Testis (tissue), 3 donors: ENCODE data around the gene OAS1. TPM values are rescaled to one million over a fixed set of nuclear protein-coding genes. Genes with fewer than 3 reads are reported as not detected.

Source experiments
- DNase-seq: peaks from one replicate; pipeline ENCODE4 v3.0.0-alpha.2; 2019
- H3K27ac ChIP-seq, 2 donors: fragments of 200-600 bp; sonication (generic); one replicate each; pipeline ENCODE4 v1.5.1; 2019
- H3K27me3 ChIP-seq: fragments of 200-600 bp; sonication (generic); one replicate; pipeline ENCODE4 v1.5.1; 2019
- H3K36me3 ChIP-seq: fragments of 200-600 bp; sonication (generic); one replicate; pipeline ENCODE4 v1.5.1; 2017; ENCODE audit warnings: low read depth; ENCODE audit errors: missing control alignments
- H3K4me1 ChIP-seq: fragments of 200-600 bp; sonication (generic); one replicate; pipeline ENCODE4 v1.5.1; 2019
- H3K4me3 ChIP-seq, 2 donors: fragments of 200-600 bp; sonication (generic); one replicate each; pipeline ENCODE4 v1.5.1; 2017 to 2019
- H3K9me3 ChIP-seq: fragments of 200-600 bp; sonication (generic); one replicate; pipeline ENCODE4 v1.5.1; 2017
- CTCF ChIP-seq, 3 experiments: fragments of 450-650 bp in 2 of 3; fragments of 200-600 bp in 1 of 3; sonication (generic) in 1 of 3; IDR thresholded peaks; one replicate each; pipeline ENCODE4 v1.5.1; 2016 to 2019; ENCODE audit warnings: antibody characterized with exemption in 3 of 3, mild to moderate bottlenecking in 2 of 3, moderate library complexity in 1 of 3
- POLR2A ChIP-seq: fragments of 450-650 bp; IDR thresholded peaks from one replicate; pipeline ENCODE4 v1.6.1; 2017; ENCODE audit warnings: antibody characterized with exemption, mild to moderate bottlenecking, moderate library complexity
- WGBS, 2 donors: methylation state at CpG; one replicate each; pipeline ENCODE4 v1.1.5; 2018; 5-methylcytosine and 5-hydroxymethylcytosine counted together
- intact Hi-C: fragments of 100-400 bp; cut with DNase I; formaldehyde crosslinking; loops from one replicate; pipeline ENCODE4 v1.15.1; 2023; ENCODE audit warnings: low total_unique reads
- polyA plus RNA-seq: library from polyadenylated mRNA; stranded (reverse); fragments of 350-450 nt; fragmentation: Illumina TruSeq; extraction: RNeasy Lipid Tissue Mini Kit (QIAGEN cat#74804); gene quantifications from one replicate; pipeline ENCODE4 v1.2.3, GENCODE V29; 2014; ENCODE audit warnings: low read depth, low replicate concordance; ENCODE audit not compliant: insufficient read depth
- total RNA-seq, 2 donors: library from RNA; depleted of rRNA; stranded (reverse); fragments of >200 nt; gene quantifications; one replicate each; pipeline ENCODE4 v1.2.3, GENCODE V29; 2016

The OAS1 gene
- total and polyA plus RNA-seq, 3 donors from 2014 or later, result 7.8 to 13.8 (median 13.7) TPM

GRCh38 chr12:112870267-112870980 is 36.3 kb upstream of the OAS1 start:
- Histone ChIP-seq H3K27ac (no peak overlapping the region), H3K36me3 (no peaks in the 10 kb centered on the region), H3K9me3 (no peaks in the 10 kb centered on the region), H3K27me3 (no peaks in the 10 kb centered on the region), H3K4me3 (no peak overlapping the region), H3K4me1 (no peaks in the 10 kb centered on the region)
- no peak for TF ChIP-seq POLR2A
- no peak for TF ChIP-seq CTCF (IDR thresholded peaks at IDR 0.05)
- intact Hi-C loops, result no loop called here
- DNase-seq, result no peak
- 79 to 81% methylated on average over 8 of the region's 8 CpGs for WGBS, 2 donors

DNA sequence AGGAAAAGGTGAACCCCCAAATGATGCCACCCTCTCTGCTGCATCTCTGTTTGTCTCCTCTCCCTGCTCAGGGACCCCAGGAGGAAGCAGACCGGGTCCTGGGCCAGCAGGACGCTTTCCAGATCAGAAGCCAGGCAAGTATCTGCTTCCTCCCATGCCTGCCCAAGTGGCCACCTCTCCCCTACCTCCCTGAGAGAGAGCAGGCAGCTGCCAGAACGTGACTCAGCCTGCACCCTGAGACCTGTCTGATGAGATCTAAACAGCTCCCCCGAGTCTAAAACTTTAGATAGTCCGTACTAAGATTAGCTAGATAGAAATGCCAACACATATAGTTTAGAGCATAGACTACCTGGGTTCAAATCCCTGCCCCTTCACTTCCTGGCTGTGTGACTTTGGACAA is 31.2 kb upstream of the OAS1 start:
- no peaks in the 10 kb centered on the region for H3K9me3 ChIP-seq
- intact Hi-C loops, result no loop called here
- H3K36me3 ChIP-seq, result no peaks in the 10 kb centered on the region
- no peaks in the 10 kb centered on the region for H3K4me1 ChIP-seq
- no peak for DNase-seq
- no peaks in the 10 kb centered on the region for H3K27me3 ChIP-seq
- TF ChIP-seq CTCF (IDR thresholded peaks at IDR 0.05) (no peak), POLR2A (no peak)
- H3K27ac ChIP-seq, result no peak overlapping the region
- no peak overlapping the region for H3K4me3 ChIP-seq
- WGBS, 2 donors, result 51 to 59% methylated on average over 5 of the region's 5 CpGs

DNA sequence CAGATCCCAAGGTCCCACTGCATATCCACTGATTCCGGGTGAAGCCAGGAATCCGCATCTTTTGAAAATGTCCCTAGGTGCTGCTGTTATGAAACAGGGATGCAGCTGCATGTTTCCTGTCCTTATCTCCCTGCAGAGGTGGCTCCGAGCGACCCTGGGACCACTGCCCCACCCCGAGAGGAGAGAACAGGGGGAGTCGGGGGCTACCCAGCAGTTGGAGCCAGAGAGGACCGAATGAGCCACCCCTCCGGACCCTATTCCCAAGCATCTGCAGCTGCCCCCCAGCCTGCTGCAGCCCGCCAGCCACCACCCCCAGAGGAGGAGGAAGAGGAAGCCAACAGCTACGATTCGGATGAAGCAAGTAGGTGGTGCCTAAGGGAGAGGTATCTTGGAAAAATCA is 30.3 kb upstream of the OAS1 start:
- H3K9me3 ChIP-seq, result no peaks in the 10 kb centered on the region
- no peak for DNase-seq
- 58 to 64% methylated on average over 11 of the region's 11 CpGs for WGBS, 2 donors
- no peaks in the 10 kb centered on the region for H3K4me1 ChIP-seq
- H3K36me3 ChIP-seq, result no peaks in the 10 kb centered on the region
- no peaks in the 10 kb centered on the region for H3K27me3 ChIP-seq
- intact Hi-C loops, result no loop called here
- TF ChIP-seq CTCF (IDR thresholded peaks at IDR 0.05), result no peak
- no peak for TF ChIP-seq POLR2A
- H3K27ac ChIP-seq, result no peak overlapping the region
- H3K4me3 ChIP-seq, result no peak overlapping the region

DNA sequence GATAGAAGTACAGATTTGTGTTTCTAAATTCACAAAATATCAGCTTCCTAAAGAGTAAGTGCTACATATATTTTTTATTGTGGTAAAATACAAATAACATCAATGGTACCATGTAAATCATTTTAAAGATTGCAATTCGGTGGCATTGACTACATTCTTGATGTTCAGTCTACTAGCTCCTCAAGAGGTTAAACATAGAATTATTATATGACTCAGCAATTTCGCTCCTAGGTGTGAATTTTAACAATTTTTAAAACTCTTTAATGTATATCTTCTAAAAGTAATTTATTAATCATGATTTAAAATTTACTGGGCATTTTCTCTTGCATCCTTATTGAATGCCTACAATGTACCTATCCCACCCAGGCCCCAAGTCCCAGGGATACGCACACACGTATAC is 29.8 kb upstream of the OAS1 start:
- TF ChIP-seq POLR2A, result no peak
- Histone ChIP-seq H3K4me1 (no peaks in the 10 kb centered on the region), H3K9me3 (no peaks in the 10 kb centered on the region), H3K27ac (no peak overlapping the region), H3K36me3 (no peaks in the 10 kb centered on the region), H3K27me3 (no peaks in the 10 kb centered on the region), H3K4me3 (no peak overlapping the region)
- 79 to 81% methylated on average over 4 of the region's 4 CpGs for WGBS, 2 donors
- intact Hi-C loops, result no loop called here
- no peak for DNase-seq

DNA sequence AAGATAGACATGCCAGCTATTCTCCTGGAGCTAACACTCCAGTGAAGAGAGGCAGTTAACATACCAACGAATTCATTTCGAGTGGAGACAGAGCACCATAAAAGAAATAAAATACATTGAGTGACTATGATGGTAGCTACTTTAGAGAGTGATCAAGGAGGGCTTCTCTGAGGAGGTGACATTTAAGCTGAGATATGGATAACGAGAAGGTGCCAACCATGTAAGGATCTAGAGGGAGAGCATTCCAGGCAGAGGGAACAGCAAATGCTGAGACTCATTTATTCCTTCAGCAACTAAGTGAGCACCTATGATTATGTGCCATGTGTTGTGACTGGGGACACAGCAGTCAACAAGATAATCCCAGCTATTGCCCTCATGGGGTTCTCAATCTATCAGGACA is 28.3 kb upstream of the OAS1 start:
- H3K36me3 ChIP-seq, result no peaks in the 10 kb centered on the region
- TF ChIP-seq CTCF (IDR thresholded peaks at IDR 0.05) (no peak), POLR2A (no peak)
- no peak overlapping the region for H3K27ac ChIP-seq
- H3K4me1 ChIP-seq, result no peaks in the 10 kb centered on the region
- DNase-seq, result no peak
- intact Hi-C loops, result no loop called here
- WGBS, 2 donors, result 84% methylated on average over 3 of the region's 3 CpGs
- no peaks in the 10 kb centered on the region for H3K9me3 ChIP-seq
- no peak overlapping the region for H3K4me3 ChIP-seq
- H3K27me3 ChIP-seq, result no peaks in the 10 kb centered on the region
